Vagina (tissue), 2 donors: ENCODE results near the gene NLGN3.

Experiments used
- POLR2A ChIP-seq, 2 donors: fragments of 450-650 bp; IDR thresholded peaks; one replicate each; pipeline ENCODE4 v1.6.1; 2017; ENCODE audit warnings: antibody characterized with exemption in 2 of 2, mild to moderate bottlenecking in 2 of 2, moderate library complexity in 2 of 2
- TF ChIP-seq, protein P1 (sequence below), 3 experiments: fragments of 450-650 bp in 2 of 3; fragments of 200-600 bp in 1 of 3; sonication (generic) in 1 of 3; IDR thresholded peaks; one replicate each; pipeline ENCODE4 v1.5.1; 2017 to 2019; ENCODE audit warnings: antibody characterized with exemption in 3 of 3, mild to moderate bottlenecking in 2 of 3, moderate library complexity in 2 of 3

DNA sequence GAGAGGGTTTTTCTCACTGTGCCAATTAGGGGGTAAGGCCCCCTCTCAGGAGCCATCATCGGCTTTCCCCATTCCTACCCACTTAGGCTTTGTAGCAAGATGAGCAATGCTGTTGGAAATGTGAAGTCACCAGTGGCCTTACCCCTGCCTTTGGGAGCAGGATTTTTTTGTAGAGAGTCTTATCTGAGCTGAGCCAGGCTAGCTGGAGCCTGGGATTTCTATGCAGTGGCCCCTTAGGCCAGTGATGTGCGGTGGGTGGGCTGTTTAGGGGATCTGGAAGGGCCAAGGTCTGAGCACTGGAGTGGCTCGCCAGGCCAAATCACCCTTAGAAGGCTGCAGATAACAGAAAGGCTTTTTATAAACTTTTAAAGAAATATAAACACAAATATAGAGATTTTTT is 42.3 kb upstream of the NLGN3 start:
- TF ChIP-seq, protein P1, sequence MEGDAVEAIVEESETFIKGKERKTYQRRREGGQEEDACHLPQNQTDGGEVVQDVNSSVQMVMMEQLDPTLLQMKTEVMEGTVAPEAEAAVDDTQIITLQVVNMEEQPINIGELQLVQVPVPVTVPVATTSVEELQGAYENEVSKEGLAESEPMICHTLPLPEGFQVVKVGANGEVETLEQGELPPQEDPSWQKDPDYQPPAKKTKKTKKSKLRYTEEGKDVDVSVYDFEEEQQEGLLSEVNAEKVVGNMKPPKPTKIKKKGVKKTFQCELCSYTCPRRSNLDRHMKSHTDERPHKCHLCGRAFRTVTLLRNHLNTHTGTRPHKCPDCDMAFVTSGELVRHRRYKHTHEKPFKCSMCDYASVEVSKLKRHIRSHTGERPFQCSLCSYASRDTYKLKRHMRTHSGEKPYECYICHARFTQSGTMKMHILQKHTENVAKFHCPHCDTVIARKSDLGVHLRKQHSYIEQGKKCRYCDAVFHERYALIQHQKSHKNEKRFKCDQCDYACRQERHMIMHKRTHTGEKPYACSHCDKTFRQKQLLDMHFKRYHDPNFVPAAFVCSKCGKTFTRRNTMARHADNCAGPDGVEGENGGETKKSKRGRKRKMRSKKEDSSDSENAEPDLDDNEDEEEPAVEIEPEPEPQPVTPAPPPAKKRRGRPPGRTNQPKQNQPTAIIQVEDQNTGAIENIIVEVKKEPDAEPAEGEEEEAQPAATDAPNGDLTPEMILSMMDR (IDR thresholded peaks at IDR 0.05) = no peak
- no peak for TF ChIP-seq POLR2A (IDR thresholded peaks at IDR 0.05)
